Measurements from ENCODE around the gene LILRB4. TPM values are rescaled to one million over a fixed set of nuclear protein-coding genes. Genes with fewer than 3 reads are reported as not detected.

LILRB4 gene
- total RNA-seq, 1 experiment from 2014 or later = not detected

DNA sequence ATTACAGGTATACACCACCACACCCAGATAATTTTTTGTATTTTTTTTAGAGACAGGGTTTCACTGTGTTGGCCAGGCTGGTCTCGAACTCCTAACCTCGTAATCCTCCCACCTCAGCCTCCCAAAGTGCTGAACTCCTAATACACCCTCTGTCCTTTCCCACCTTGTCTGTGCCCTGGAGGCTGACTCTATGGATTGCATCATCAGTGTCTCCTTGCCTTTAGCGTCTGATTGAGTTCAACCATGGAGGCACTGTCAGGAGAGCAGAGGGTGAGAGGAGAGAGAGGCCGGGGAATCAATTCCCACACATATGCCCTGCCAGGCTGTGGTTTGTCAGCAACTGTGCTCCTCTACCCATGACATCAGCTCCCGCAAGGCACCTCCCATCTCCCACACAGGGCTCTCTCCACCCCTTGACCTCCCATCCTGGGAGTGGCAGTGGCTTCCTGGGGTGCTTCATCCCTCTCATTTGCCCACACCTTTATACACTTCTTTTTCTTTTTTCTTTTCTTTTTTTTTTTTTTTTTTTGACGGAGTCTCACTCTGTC is 12.6 kb upstream of the LILRB4 start:
- H4K5ac ChIP-seq (ENCODE audit: insufficient read length, low read depth, low read length) = no peak overlapping the region
- no peak overlapping the region for H2BK5ac ChIP-seq (ENCODE audit: insufficient read length, low read length)
- no peak overlapping the region for H3T11ph ChIP-seq (ENCODE audit: low read length)
- no peak for DNase-seq
- no peak overlapping the region for H3K4ac ChIP-seq (ENCODE audit: low read depth, low read length)
- H2BK120ac ChIP-seq (ENCODE audit: low read depth, low read length, poor library complexity, severe bottlenecking) = no peak overlapping the region
- no peak overlapping the region for H3K18ac ChIP-seq (ENCODE audit: insufficient read length, low read depth, low read length)
- H3K4me2 ChIP-seq (ENCODE audit: insufficient read depth, insufficient read length, low read length) = no peak overlapping the region
- H4K8ac ChIP-seq (replicated peaks; ENCODE audit: insufficient read length, low read depth, low read length) = no peak overlapping the region
- no peak overlapping the region for H4K91ac ChIP-seq (ENCODE audit: insufficient read length, low read depth, low read length)
- no CpG with 5 or more reads among the region's 6 CpGs for WGBS (ENCODE audit: extremely low coverage, insufficient read length, low lambda C conversion rate)
- H3K4me3 Mint-ChIP-seq = no peak overlapping the region
- H3K36me3 Mint-ChIP-seq (ENCODE audit: insufficient read depth in 1 of 3, low read depth in 3 of 3) = peaks cover 0 to 7% (median 2%) of the 10 kb centered on the region in 3 experiments; a peak in 6 of 7 replicates
- H3K79me1 ChIP-seq (ENCODE audit: insufficient read depth, low read depth, low read length, poor library complexity, severe bottlenecking) = no peaks in the 10 kb centered on the region
- no peaks in the 10 kb centered on the region for H3K27me3 ChIP-seq (ENCODE audit: insufficient read depth, low read length)
- H3K27ac Mint-ChIP-seq = no peak overlapping the region
- H3K14ac ChIP-seq (ENCODE audit: insufficient read depth, low read length) = no peak overlapping the region
- no peak overlapping the region for H2AK5ac ChIP-seq (ENCODE audit: insufficient read length, low read length)
- no peak overlapping the region for H3K9ac ChIP-seq (ENCODE audit: extremely low read depth, insufficient read length, low read length)
- no peaks in the 10 kb centered on the region for H4K20me1 ChIP-seq (ENCODE audit: control insufficient read depth, insufficient read depth, insufficient read length)
- H3K9me3 Mint-ChIP-seq = peaks cover 88 to 96% of the 10 kb centered on the region in 2 experiments
- no peaks in the 10 kb centered on the region for H3K23me2 ChIP-seq (ENCODE audit: insufficient read length, low read depth, low read length, poor library complexity, severe bottlenecking)
- H3K23ac ChIP-seq (ENCODE audit: insufficient read length, low read depth, low read length) = no peak overlapping the region
- no peaks in the 10 kb centered on the region for H3K4me1 Mint-ChIP-seq
- no peak overlapping the region for H3K56ac ChIP-seq (ENCODE audit: insufficient read length, low read depth, low read length)
- no peak overlapping the region for H2BK12ac ChIP-seq (ENCODE audit: insufficient read length, low read depth, low read length)
- H3K27ac ChIP-seq (ENCODE audit: insufficient read length, low read depth, low read length) = no peak overlapping the region
- peaks cover 82% of the 10 kb centered on the region for H3K9me3 ChIP-seq (ENCODE audit: control insufficient read depth, low read depth, low read length)
- TF ChIP-seq, protein P1, sequence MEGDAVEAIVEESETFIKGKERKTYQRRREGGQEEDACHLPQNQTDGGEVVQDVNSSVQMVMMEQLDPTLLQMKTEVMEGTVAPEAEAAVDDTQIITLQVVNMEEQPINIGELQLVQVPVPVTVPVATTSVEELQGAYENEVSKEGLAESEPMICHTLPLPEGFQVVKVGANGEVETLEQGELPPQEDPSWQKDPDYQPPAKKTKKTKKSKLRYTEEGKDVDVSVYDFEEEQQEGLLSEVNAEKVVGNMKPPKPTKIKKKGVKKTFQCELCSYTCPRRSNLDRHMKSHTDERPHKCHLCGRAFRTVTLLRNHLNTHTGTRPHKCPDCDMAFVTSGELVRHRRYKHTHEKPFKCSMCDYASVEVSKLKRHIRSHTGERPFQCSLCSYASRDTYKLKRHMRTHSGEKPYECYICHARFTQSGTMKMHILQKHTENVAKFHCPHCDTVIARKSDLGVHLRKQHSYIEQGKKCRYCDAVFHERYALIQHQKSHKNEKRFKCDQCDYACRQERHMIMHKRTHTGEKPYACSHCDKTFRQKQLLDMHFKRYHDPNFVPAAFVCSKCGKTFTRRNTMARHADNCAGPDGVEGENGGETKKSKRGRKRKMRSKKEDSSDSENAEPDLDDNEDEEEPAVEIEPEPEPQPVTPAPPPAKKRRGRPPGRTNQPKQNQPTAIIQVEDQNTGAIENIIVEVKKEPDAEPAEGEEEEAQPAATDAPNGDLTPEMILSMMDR (conservative IDR thresholded peaks at IDR 0.05) = no peak
- H3K27me3 Mint-ChIP-seq (ENCODE audit: low read depth) = peaks cover 2% of the 10 kb centered on the region; the same call in 1 of the 2 replicates
- no peak overlapping the region for H2AFZ ChIP-seq (ENCODE audit: low read length)
- no peak overlapping the region for H2BK20ac ChIP-seq (ENCODE audit: low read depth, low read length, poor library complexity, severe bottlenecking)
- H2BK15ac ChIP-seq (ENCODE audit: low read depth, low read length) = no peak overlapping the region
- H3K4me1 ChIP-seq (ENCODE audit: insufficient read depth, low read length) = no peaks in the 10 kb centered on the region
- no peaks in the 10 kb centered on the region for H3K79me2 ChIP-seq (ENCODE audit: insufficient read depth, low read length)

All from H9 (cell line).